ENCODE measurements around the gene SERPING1.
A peak's percentile ranks its signal among the peaks of the same experiment; 100 is the strongest.

The SERPING1 gene

GRCh38 chr11:57638811-57639320 lies 41.4 kb downstream of the SERPING1 start:
- H3K4me3 Mint-ChIP-seq, result peak overlapping the region; percentile 88
- peaks cover 8% of the 10 kb centered on the region for H3K27me3 Mint-ChIP-seq
- peaks cover 14% of the 10 kb centered on the region for H3K4me1 Mint-ChIP-seq (ENCODE audit: low read depth)
- H3K36me3 Mint-ChIP-seq, result no peaks in the 10 kb centered on the region
- no peak overlapping the region for H3K27ac Mint-ChIP-seq
- no peaks in the 10 kb centered on the region for H3K9me3 Mint-ChIP-seq (ENCODE audit: low read depth)

GRCh38 chr11:57639321-57640067 lies 42.0 kb downstream of the SERPING1 start:
- Mint-ChIP-seq H3K36me3 (no peaks in the 10 kb centered on the region), H3K9me3 (ENCODE audit: low read depth) (no peaks in the 10 kb centered on the region), H3K27ac (no peak overlapping the region), H3K27me3 (peaks cover 4% of the 10 kb centered on the region), H3K4me1 (ENCODE audit: low read depth) (peaks cover 14% of the 10 kb centered on the region), H3K4me3 (peak overlapping the region; percentile 88)

GRCh38 chr11:57640068-57640800 lies 42.7 kb downstream of the SERPING1 start:
- Mint-ChIP-seq H3K9me3 (ENCODE audit: low read depth) (no peaks in the 10 kb centered on the region), H3K27me3 (peaks cover 4% of the 10 kb centered on the region), H3K36me3 (no peaks in the 10 kb centered on the region), H3K4me3 (peak overlapping the region; percentile 32), H3K4me1 (ENCODE audit: low read depth) (peaks cover 14% of the 10 kb centered on the region), H3K27ac (no peak overlapping the region)

- no peaks in the 10 kb centered on the region for H3K9me3 Mint-ChIP-seq (ENCODE audit: low read depth)
- H3K27ac Mint-ChIP-seq, result no peak overlapping the region
- peaks cover 7% of the 10 kb centered on the region for H3K27me3 Mint-ChIP-seq
- H3K4me3 Mint-ChIP-seq, result no peak overlapping the region
- peaks cover 14% of the 10 kb centered on the region for H3K4me1 Mint-ChIP-seq (ENCODE audit: low read depth)
- H3K36me3 Mint-ChIP-seq, result no peaks in the 10 kb centered on the region
Measured at GRCh38 chr11:57641011-57641807, 43.7 kb downstream of the SERPING1 start.

- no peak overlapping the region for H3K27ac Mint-ChIP-seq
- H3K4me1 Mint-ChIP-seq (ENCODE audit: low read depth), result peaks cover 30% of the 10 kb centered on the region
- no peaks in the 10 kb centered on the region for H3K9me3 Mint-ChIP-seq (ENCODE audit: low read depth)
- no peak overlapping the region for H3K4me3 Mint-ChIP-seq
- no peaks in the 10 kb centered on the region for H3K36me3 Mint-ChIP-seq
- H3K27me3 Mint-ChIP-seq, result peaks cover 21% of the 10 kb centered on the region
Measured at GRCh38 chr11:57643802-57644201, 46.3 kb downstream of the SERPING1 start.

- Mint-ChIP-seq H3K4me1 (ENCODE audit: low read depth) (peaks cover 32% of the 10 kb centered on the region), H3K27me3 (peaks cover 21% of the 10 kb centered on the region), H3K36me3 (no peaks in the 10 kb centered on the region), H3K9me3 (ENCODE audit: low read depth) (no peaks in the 10 kb centered on the region), H3K4me3 (no peak overlapping the region), H3K27ac (no peak overlapping the region)
Measured at GRCh38 chr11:57644748-57645688, 47.5 kb downstream of the SERPING1 start.

GRCh38 chr11:57645689-57646085 lies 48.2 kb downstream of the SERPING1 start:
- no peak overlapping the region for H3K4me3 Mint-ChIP-seq
- H3K27me3 Mint-ChIP-seq, result peaks cover 21% of the 10 kb centered on the region
- no peaks in the 10 kb centered on the region for H3K9me3 Mint-ChIP-seq (ENCODE audit: low read depth)
- no peak overlapping the region for H3K27ac Mint-ChIP-seq
- peaks cover 38% of the 10 kb centered on the region for H3K4me1 Mint-ChIP-seq (ENCODE audit: low read depth)
- no peaks in the 10 kb centered on the region for H3K36me3 Mint-ChIP-seq

- H3K27me3 Mint-ChIP-seq, result peaks cover 21% of the 10 kb centered on the region
- H3K27ac Mint-ChIP-seq, result no peak overlapping the region
- no peaks in the 10 kb centered on the region for H3K9me3 Mint-ChIP-seq (ENCODE audit: low read depth)
- no peaks in the 10 kb centered on the region for H3K36me3 Mint-ChIP-seq
- peak overlapping the region; percentile 35 for H3K4me3 Mint-ChIP-seq
- peaks cover 43% of the 10 kb centered on the region for H3K4me1 Mint-ChIP-seq (ENCODE audit: low read depth)
Measured at GRCh38 chr11:57646194-57646798, 48.8 kb downstream of the SERPING1 start.

GRCh38 chr11:57646799-57647303 lies 49.4 kb downstream of the SERPING1 start:
- Mint-ChIP-seq H3K9me3 (ENCODE audit: low read depth) (no peaks in the 10 kb centered on the region), H3K4me3 (peak overlapping the region; percentile 35), H3K4me1 (ENCODE audit: low read depth) (peaks cover 43% of the 10 kb centered on the region), H3K27ac (no peak overlapping the region), H3K36me3 (no peaks in the 10 kb centered on the region), H3K27me3 (peaks cover 21% of the 10 kb centered on the region)

- peaks cover 21% of the 10 kb centered on the region for H3K27me3 Mint-ChIP-seq
- H3K9me3 Mint-ChIP-seq (ENCODE audit: low read depth), result no peaks in the 10 kb centered on the region
- H3K4me1 Mint-ChIP-seq (ENCODE audit: low read depth), result peaks cover 43% of the 10 kb centered on the region
- H3K4me3 Mint-ChIP-seq, result no peak overlapping the region
- no peaks in the 10 kb centered on the region for H3K36me3 Mint-ChIP-seq
- no peak overlapping the region for H3K27ac Mint-ChIP-seq
Measured at GRCh38 chr11:57647372-57647771, 49.9 kb downstream of the SERPING1 start.

GRCh38 chr11:57647960-57648800 lies 50.7 kb downstream of the SERPING1 start:
- no peak overlapping the region for H3K27ac Mint-ChIP-seq
- H3K4me3 Mint-ChIP-seq, result peak overlapping the region; percentile 90
- H3K9me3 Mint-ChIP-seq (ENCODE audit: low read depth), result no peaks in the 10 kb centered on the region
- H3K27me3 Mint-ChIP-seq, result peaks cover 21% of the 10 kb centered on the region
- H3K36me3 Mint-ChIP-seq, result no peaks in the 10 kb centered on the region
- H3K4me1 Mint-ChIP-seq (ENCODE audit: low read depth), result peaks cover 49% of the 10 kb centered on the region

GRCh38 chr11:57648801-57649735 lies 51.6 kb downstream of the SERPING1 start:
- Mint-ChIP-seq H3K9me3 (ENCODE audit: low read depth) (no peaks in the 10 kb centered on the region), H3K36me3 (no peaks in the 10 kb centered on the region), H3K4me1 (ENCODE audit: low read depth) (peaks cover 49% of the 10 kb centered on the region), H3K4me3 (peak overlapping the region; percentile 90), H3K27ac (peak overlapping the region; percentile 72), H3K27me3 (peaks cover 21% of the 10 kb centered on the region)
